Measurements from ENCODE around the gene COG6. TPM values are rescaled to one million over a fixed set of nuclear protein-coding genes. Genes with fewer than 3 reads are reported as not detected.

COG6 gene
- total RNA-seq, 4 donors from 2014 or later = 16.8 to 27.0 (median 22.8) TPM

DNA sequence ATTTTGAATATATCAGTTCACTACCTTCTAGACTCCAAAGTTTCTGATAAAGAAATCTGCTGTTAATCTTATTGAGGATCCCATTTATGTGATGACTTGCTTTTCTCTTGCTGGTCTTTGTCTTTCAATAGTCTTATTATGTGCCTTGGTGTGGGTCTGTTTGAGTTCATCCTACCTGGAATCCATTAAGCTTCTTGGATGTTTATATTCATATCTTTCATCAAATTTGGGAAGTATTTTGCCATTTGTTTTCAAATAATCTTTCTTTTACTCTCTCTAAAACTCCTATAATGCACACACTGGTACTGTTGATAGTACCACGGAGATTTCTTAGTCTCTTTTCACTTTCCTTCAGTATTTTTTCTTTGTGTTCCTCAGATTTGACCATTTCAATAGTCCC lies 24.2 kb upstream of the COG6 start:
- TF ChIP-seq, protein P1, sequence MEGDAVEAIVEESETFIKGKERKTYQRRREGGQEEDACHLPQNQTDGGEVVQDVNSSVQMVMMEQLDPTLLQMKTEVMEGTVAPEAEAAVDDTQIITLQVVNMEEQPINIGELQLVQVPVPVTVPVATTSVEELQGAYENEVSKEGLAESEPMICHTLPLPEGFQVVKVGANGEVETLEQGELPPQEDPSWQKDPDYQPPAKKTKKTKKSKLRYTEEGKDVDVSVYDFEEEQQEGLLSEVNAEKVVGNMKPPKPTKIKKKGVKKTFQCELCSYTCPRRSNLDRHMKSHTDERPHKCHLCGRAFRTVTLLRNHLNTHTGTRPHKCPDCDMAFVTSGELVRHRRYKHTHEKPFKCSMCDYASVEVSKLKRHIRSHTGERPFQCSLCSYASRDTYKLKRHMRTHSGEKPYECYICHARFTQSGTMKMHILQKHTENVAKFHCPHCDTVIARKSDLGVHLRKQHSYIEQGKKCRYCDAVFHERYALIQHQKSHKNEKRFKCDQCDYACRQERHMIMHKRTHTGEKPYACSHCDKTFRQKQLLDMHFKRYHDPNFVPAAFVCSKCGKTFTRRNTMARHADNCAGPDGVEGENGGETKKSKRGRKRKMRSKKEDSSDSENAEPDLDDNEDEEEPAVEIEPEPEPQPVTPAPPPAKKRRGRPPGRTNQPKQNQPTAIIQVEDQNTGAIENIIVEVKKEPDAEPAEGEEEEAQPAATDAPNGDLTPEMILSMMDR (IDR thresholded peaks at IDR 0.05; ENCODE audit: low read depth) = no peak

DNA sequence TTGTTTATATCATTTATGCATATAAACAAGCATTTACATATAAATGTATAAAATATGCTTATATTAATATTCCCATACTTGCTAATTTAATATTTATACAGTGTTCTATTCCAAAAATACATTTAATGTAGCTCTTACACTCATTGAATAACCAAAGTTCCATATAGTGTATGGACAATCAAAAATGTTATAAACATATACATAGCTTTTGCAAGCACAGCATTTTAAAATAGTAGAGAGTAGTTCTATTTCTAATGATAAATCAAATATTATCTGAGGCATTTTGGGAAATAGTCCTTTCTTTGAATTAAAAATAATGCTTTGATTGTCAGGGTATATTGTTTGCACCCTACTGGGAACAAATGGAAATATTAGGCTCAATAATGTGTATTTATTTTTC lies 22.5 kb upstream of the COG6 start:
- TF ChIP-seq, protein P1 (IDR thresholded peaks at IDR 0.05; ENCODE audit: low read depth) = no peak

DNA sequence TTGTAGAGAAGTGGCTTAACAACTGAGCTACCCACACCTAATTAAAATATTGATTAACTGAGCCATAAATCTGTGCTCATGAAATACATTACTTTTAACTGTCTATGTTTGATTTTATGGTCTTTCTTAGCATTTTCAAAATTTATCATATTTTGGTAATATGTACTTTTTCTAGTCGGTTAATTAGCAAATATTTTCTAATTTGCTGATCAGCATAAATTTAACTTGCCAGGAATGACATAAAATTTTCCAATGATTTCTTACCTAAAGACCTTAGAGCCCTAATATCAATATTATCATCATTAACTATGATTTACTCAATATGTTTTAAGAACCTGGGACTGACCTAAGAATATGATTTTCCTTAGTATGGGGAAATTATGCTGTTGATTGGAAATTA lies 19.9 kb upstream of the COG6 start:
- TF ChIP-seq, protein P1 (IDR thresholded peaks at IDR 0.05; ENCODE audit: low read depth) = no peak

DNA sequence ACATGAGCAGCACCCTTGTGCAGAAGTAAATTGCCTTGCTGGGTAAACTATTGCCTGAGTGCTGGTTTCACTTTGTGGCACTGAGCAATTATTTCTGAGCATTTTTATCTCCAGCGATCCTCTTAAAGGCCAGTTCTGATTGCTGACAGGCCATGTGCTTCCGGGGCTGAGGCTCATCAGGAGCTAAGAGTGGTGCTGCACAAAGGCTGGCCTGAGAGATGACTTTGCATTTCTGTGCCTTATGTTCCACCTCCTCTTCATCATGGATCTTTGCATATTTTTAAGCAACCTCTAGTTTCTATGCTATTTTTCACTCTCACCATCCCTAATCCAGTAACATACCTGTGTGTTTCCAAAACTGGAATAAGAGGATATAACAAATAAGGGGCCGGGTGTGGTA lies 17.6 kb upstream of the COG6 start:
- TF ChIP-seq, protein P1 (IDR thresholded peaks at IDR 0.05; ENCODE audit: low read depth) = no peak

DNA sequence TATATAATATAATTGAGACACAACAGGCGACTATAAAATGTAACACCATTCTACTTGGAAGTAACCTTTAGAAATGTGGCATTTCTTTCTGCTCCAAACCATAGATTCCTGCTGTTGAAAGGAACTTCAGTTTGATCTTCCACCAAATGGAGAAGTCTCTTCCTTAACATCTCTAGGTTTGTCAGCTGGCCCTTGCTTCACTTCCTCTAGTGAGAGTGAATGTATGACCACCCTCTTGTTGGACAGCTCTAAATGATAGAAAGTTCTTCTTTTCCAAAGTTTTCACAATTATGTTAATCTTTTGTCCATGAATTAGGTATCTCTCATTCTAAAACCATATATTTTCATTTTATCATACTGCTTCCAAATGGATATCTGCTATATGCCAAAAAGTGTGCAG lies 13.8 kb upstream of the COG6 start:
- TF ChIP-seq, protein P1 (IDR thresholded peaks at IDR 0.05; ENCODE audit: low read depth) = no peak

DNA sequence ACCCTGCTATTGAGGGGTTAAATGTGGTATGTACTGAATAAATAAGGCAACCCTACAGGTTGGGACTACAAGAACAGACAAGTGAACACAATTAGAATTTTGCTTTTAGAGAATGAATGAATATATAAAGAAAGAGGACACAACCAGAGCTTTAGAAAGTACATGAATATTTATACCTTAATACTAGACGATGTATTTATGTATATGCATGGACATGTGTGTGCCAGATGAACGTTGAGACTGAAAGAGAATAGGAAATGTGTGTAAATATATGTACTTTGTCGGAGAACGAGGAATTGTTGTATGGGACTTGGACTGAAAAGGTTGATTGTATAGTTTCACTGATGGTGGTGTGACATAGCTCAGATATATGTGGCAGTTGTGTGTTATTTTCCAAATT lies 9.3 kb upstream of the COG6 start:
- TF ChIP-seq, protein P1 (IDR thresholded peaks at IDR 0.05; ENCODE audit: low read depth) = no peak

DNA sequence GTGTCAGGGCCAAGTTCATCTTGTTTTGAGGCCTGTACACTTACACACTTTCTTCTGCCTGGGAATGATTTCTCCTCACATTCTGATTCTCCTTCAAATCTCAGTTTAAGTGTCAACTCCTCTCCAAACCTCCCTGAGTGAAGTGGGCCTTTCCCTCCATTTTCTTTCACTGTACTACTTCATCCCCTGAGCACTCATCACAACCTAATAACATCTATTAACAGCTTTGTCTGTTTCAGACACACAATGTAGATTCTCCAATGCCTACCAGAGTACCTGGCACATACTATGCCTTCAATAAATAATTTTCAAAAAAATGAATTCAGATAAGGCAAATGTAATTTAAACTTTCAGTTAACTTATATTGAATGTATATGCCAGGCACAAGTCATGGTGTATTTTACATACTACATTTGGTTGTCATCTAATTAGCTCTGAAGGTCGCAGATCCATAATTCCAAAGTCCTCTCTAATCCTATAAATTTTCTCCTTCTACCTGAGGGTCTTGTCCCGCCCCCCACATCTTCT lies 357 bp upstream of the COG6 start:
- TF ChIP-seq, protein P1 (IDR thresholded peaks at IDR 0.05; ENCODE audit: low read depth) = no peak
